Measurements from ENCODE around the gene LMX1A.

LMX1A gene

GRCh38 chr1:165226326-165226725 lies 130.2 kb downstream of the LMX1A start:
- DNase-seq (ENCODE audit: extremely low read depth in 1 of 2, low read depth in 1 of 2), result no peak

GRCh38 chr1:165225650-165226049 lies 130.9 kb downstream of the LMX1A start:
- no peak for DNase-seq (ENCODE audit: extremely low read depth in 1 of 2, low read depth in 1 of 2)

- no peak for DNase-seq (ENCODE audit: extremely low read depth in 1 of 2, low read depth in 1 of 2)
These were observed 131.5 kb downstream of the LMX1A start for GRCh38 chr1:165225062-165225461.

GRCh38 chr1:165224504-165224903 lies 132.0 kb downstream of the LMX1A start:
- no peak for DNase-seq (ENCODE audit: extremely low read depth in 1 of 2, low read depth in 1 of 2)

GRCh38 chr1:165222580-165222979 lies 133.9 kb downstream of the LMX1A start:
- DNase-seq (ENCODE audit: extremely low read depth in 1 of 2, low read depth in 1 of 2), result no peak

- DNase-seq (ENCODE audit: extremely low read depth in 1 of 2, low read depth in 1 of 2), result no peak
These were observed 137.8 kb downstream of the LMX1A start for GRCh38 chr1:165218731-165219130.

- no peak for DNase-seq (ENCODE audit: extremely low read depth in 1 of 2, low read depth in 1 of 2)
These were observed 138.6 kb downstream of the LMX1A start for GRCh38 chr1:165217958-165218357.

- DNase-seq (ENCODE audit: extremely low read depth in 1 of 2, low read depth in 1 of 2), result no peak
These were observed 140.3 kb downstream of the LMX1A start for GRCh38 chr1:165216254-165216653.

GRCh38 chr1:165215676-165216075 lies 140.8 kb downstream of the LMX1A start:
- DNase-seq (ENCODE audit: extremely low read depth in 1 of 2, low read depth in 1 of 2), result no peak

GRCh38 chr1:165212229-165212628 lies 144.3 kb downstream of the LMX1A start:
- DNase-seq (ENCODE audit: extremely low read depth in 1 of 2, low read depth in 1 of 2), result no peak

- no peak for DNase-seq (ENCODE audit: extremely low read depth in 1 of 2, low read depth in 1 of 2)
These were observed 148.5 kb downstream of the LMX1A start for GRCh38 chr1:165207853-165208515.

GRCh38 chr1:165205145-165205544 lies 151.4 kb downstream of the LMX1A start:
- DNase-seq (ENCODE audit: extremely low read depth in 1 of 2, low read depth in 1 of 2), result no peak

GRCh38 chr1:165204548-165204947 lies 152.0 kb downstream of the LMX1A start:
- DNase-seq (ENCODE audit: extremely low read depth in 1 of 2, low read depth in 1 of 2), result no peak

- DNase-seq (ENCODE audit: extremely low read depth in 1 of 2, low read depth in 1 of 2), result no peak
These were observed 165.4 kb downstream of the LMX1A start for GRCh38 chr1:165191087-165191486.

- no peak for DNase-seq (ENCODE audit: extremely low read depth in 1 of 2, low read depth in 1 of 2)
These were observed 166.6 kb downstream of the LMX1A start for GRCh38 chr1:165189913-165190312.

- DNase-seq (ENCODE audit: extremely low read depth in 1 of 2, low read depth in 1 of 2), result no peak
These were observed 167.5 kb downstream of the LMX1A start for GRCh38 chr1:165189011-165189410.

GRCh38 chr1:165187031-165188009 lies 169.2 kb downstream of the LMX1A start:
- no peak for DNase-seq (ENCODE audit: extremely low read depth in 1 of 2, low read depth in 1 of 2)

- no peak for DNase-seq (ENCODE audit: extremely low read depth in 1 of 2, low read depth in 1 of 2)
These were observed 171.2 kb downstream of the LMX1A start for GRCh38 chr1:165185161-165185889.

- no peak for DNase-seq (ENCODE audit: extremely low read depth in 1 of 2, low read depth in 1 of 2)
These were observed 173.5 kb downstream of the LMX1A start for GRCh38 chr1:165182975-165183374.

- no peak for DNase-seq (ENCODE audit: extremely low read depth in 1 of 2, low read depth in 1 of 2)
These were observed 177.2 kb downstream of the LMX1A start for GRCh38 chr1:165179306-165179705.

- DNase-seq (ENCODE audit: extremely low read depth in 1 of 2, low read depth in 1 of 2), result no peak
These were observed 182.0 kb downstream of the LMX1A start for GRCh38 chr1:165174491-165174890.
